Neural progenitor cell (in vitro differentiated cells): ENCODE data around the gene SMIM11. TPM values are rescaled to one million over a fixed set of nuclear protein-coding genes. Genes with fewer than 3 reads are reported as not detected.
"Not testable (repeated sequence)": the region's sequence is repeated elsewhere in the genome, so short reads cannot be mapped to it uniquely, and the experiment has no call there.

Source experiments
- DNase-seq: peaks from one replicate; pipeline ENCODE4 v3.0.0-alpha.2; 2016; ENCODE audit warnings: low spot score
- H2AFZ ChIP-seq: fragments of 200-600 bp; sonication (generic); replicated peaks from 2 replicates; pipeline ENCODE4 v1.6.1; 2016; ENCODE audit warnings: antibody characterized with exemption
- H3F3A ChIP-seq: fragments of 200-600 bp; sonication (generic); 2 replicates; pipeline ENCODE4 v1.6.1; 2016; ENCODE audit warnings: antibody characterized with exemption, low read depth
- H3K27ac ChIP-seq: fragments of 200-600 bp; sonication (generic); 2 replicates; pipeline ENCODE4 v1.5.1; 2016; ENCODE audit warnings: mild to moderate bottlenecking
- H3K27me3 ChIP-seq: fragments of 200-600 bp; sonication (generic); 2 replicates; pipeline ENCODE4 v1.6.1; 2016; ENCODE audit warnings: mild to moderate bottlenecking, moderate library complexity
- H3K36me3 ChIP-seq: fragments of 200-600 bp; sonication (generic); 2 replicates; pipeline ENCODE4 v1.5.1; 2016
- H3K4me1 ChIP-seq: fragments of 200-600 bp; sonication (generic); 2 replicates; pipeline ENCODE4 v1.6.1; 2016; ENCODE audit warnings: mixed run types
- H3K4me2 ChIP-seq: fragments of 200-600 bp; sonication (generic); 2 replicates; pipeline ENCODE4 v1.6.1; 2016
- H3K4me3 ChIP-seq: fragments of 200-600 bp; sonication (generic); 2 replicates; pipeline ENCODE4 v1.5.1; 2016
- H3K79me2 ChIP-seq: fragments of 200-600 bp; sonication (generic); 2 replicates; pipeline ENCODE4 v1.6.1; 2016; ENCODE audit warnings: low read depth
- H3K9ac ChIP-seq: fragments of 200-600 bp; sonication (generic); 2 replicates; pipeline ENCODE4 v1.6.1; 2016
- H3K9me3 ChIP-seq: fragments of 200-600 bp; sonication (generic); 2 replicates; pipeline ENCODE4 v1.5.1; 2016; ENCODE audit warnings: low read depth
- H4K20me1 ChIP-seq: fragments of 200-600 bp; sonication (generic); 2 replicates; pipeline ENCODE4 v1.6.1; 2016; ENCODE audit warnings: low read depth
- H3K27ac Mint-ChIP-seq: 3 replicates; pipeline ENCODE4 v1.8.0; 2021; ENCODE audit warnings: mixed read lengths
- H3K27me3 Mint-ChIP-seq: 2 replicates; pipeline ENCODE4 v1.8.0; 2022; ENCODE audit warnings: low read depth, mild to moderate bottlenecking, inconsistent platforms, moderate library complexity, mixed read lengths; ENCODE audit not compliant: insufficient read depth
- H3K36me3 Mint-ChIP-seq: 3 replicates; pipeline ENCODE4 v1.8.0; 2021; ENCODE audit warnings: mixed read lengths
- H3K4me1 Mint-ChIP-seq: 3 replicates; pipeline ENCODE4 v1.8.0; 2021; ENCODE audit warnings: mixed read lengths
- H3K4me3 Mint-ChIP-seq: 3 replicates; pipeline ENCODE4 v1.8.0; 2021; ENCODE audit warnings: mild to moderate bottlenecking, moderate library complexity, mixed read lengths
- H3K9me3 Mint-ChIP-seq: 3 replicates; pipeline ENCODE4 v1.8.0; 2020; ENCODE audit warnings: mixed read lengths
- CTCF ChIP-seq: fragments of 200-600 bp; sonication (generic); IDR thresholded peaks from 2 replicates; pipeline ENCODE4 v1.5.1; 2017; ENCODE audit warnings: antibody characterized with exemption, mild to moderate bottlenecking
- EZH2 ChIP-seq: fragments of 200-600 bp; sonication (generic); IDR thresholded peaks from 2 replicates; pipeline ENCODE4 v1.6.1; 2017; ENCODE audit warnings: antibody characterized with exemption, mild to moderate bottlenecking, moderate library complexity
- EZH2phosphoT487 ChIP-seq: fragments of 200-600 bp; sonication (generic); IDR thresholded peaks from 2 replicates; pipeline ENCODE4 v1.6.1; 2017; ENCODE audit warnings: antibody characterized with exemption
- total RNA-seq: library from RNA; depleted of rRNA; stranded (reverse); fragments of >200 nt; gene quantifications from 2 replicates; pipeline ENCODE4 v1.2.3, GENCODE V29; 2015; ENCODE audit warnings: low replicate concordance

The SMIM11 gene
- total RNA-seq, 1 donor from 2014 or later = 4.8 TPM

- H3K9ac ChIP-seq = no peak overlapping the region
- no peaks in the 10 kb centered on the region for H3K9me3 ChIP-seq
- Mint-ChIP-seq H3K27ac (no peak overlapping the region), H3K27me3 (peaks cover 2% of the 10 kb centered on the region), H3K4me3 (no peak overlapping the region), H3K9me3 (no peaks in the 10 kb centered on the region), H3K4me1 (peaks cover 16% of the 10 kb centered on the region), H3K36me3 (no peaks in the 10 kb centered on the region)
- H3K27ac ChIP-seq = no peak overlapping the region
- DNase-seq = no peak
- TF ChIP-seq EZH2phosphoT487 (no peak), EZH2 (no peak), CTCF (no peak)
- no peaks in the 10 kb centered on the region for H3K36me3 ChIP-seq
- H3K4me2 ChIP-seq = no peak overlapping the region
- no peaks in the 10 kb centered on the region for H4K20me1 ChIP-seq
- H3F3A ChIP-seq = peaks cover 16% of the 10 kb centered on the region
- H3K4me1 ChIP-seq = peaks cover 22% of the 10 kb centered on the region
- H2AFZ ChIP-seq = no peak overlapping the region
- H3K79me2 ChIP-seq = no peaks in the 10 kb centered on the region
- no peak overlapping the region for H3K4me3 ChIP-seq
- no peaks in the 10 kb centered on the region for H3K27me3 ChIP-seq
Measured at GRCh38 chr21:34369741-34370140, 5.6 kb upstream of the SMIM11 start.

- Histone ChIP-seq H4K20me1 (no peaks in the 10 kb centered on the region), H2AFZ (no peak overlapping the region), H3K79me2 (no peaks in the 10 kb centered on the region), H3K4me1 (peaks cover 5% of the 10 kb centered on the region), H3K4me2 (no peak overlapping the region), H3K9me3 (no peaks in the 10 kb centered on the region), H3K36me3 (no peaks in the 10 kb centered on the region), H3K9ac (no peak overlapping the region), H3K4me3 (no peak overlapping the region), H3F3A (no peaks in the 10 kb centered on the region), H3K27me3 (no peaks in the 10 kb centered on the region), H3K27ac (no peak overlapping the region)
- Mint-ChIP-seq H3K4me3 (no peak overlapping the region), H3K27ac (no peak overlapping the region), H3K9me3 (no peaks in the 10 kb centered on the region), H3K36me3 (no peaks in the 10 kb centered on the region), H3K4me1 (peaks cover 7% of the 10 kb centered on the region), H3K27me3 (peaks cover 2% of the 10 kb centered on the region)
- no peak for TF ChIP-seq EZH2
- TF ChIP-seq CTCF = no peak
- TF ChIP-seq EZH2phosphoT487 = no peak
- no peak for DNase-seq
Measured at GRCh38 chr21:34372321-34372720, 3.0 kb upstream of the SMIM11 start.

GRCh38 chr21:34374462-34374861, 845 bp upstream of the SMIM11 start:
- not testable (repeated sequence) for H3K27ac Mint-ChIP-seq, H3K9me3 Mint-ChIP-seq, H3K9ac ChIP-seq, H3K4me3 ChIP-seq, H3K4me3 Mint-ChIP-seq, H4K20me1 ChIP-seq, H3K36me3 Mint-ChIP-seq, H3K27ac ChIP-seq, H3K27me3 Mint-ChIP-seq, H2AFZ ChIP-seq, H3F3A ChIP-seq, H3K79me2 ChIP-seq, H3K4me1 Mint-ChIP-seq, H3K4me1 ChIP-seq, H3K4me2 ChIP-seq, H3K27me3 ChIP-seq, H3K9me3 ChIP-seq, DNase-seq, H3K36me3 ChIP-seq

GRCh38 chr21:34375619-34375972, 289 bp downstream of the SMIM11 start:
- not testable (repeated sequence) for H3K27ac ChIP-seq

GRCh38 chr21:34383138-34383537, 7.8 kb downstream of the SMIM11 start:
- not testable (repeated sequence) for H3K27me3 Mint-ChIP-seq, H3K4me3 Mint-ChIP-seq, H3K9me3 ChIP-seq, H3K36me3 Mint-ChIP-seq, H3K4me2 ChIP-seq, H3K79me2 ChIP-seq, DNase-seq, H3K9me3 Mint-ChIP-seq, H3K36me3 ChIP-seq, H3K4me1 ChIP-seq, H3K4me1 Mint-ChIP-seq, H4K20me1 ChIP-seq, H3K27ac ChIP-seq, H3K4me3 ChIP-seq, H3F3A ChIP-seq, H3K27ac Mint-ChIP-seq, H2AFZ ChIP-seq, H3K27me3 ChIP-seq, H3K9ac ChIP-seq

More at GRCh38 chr21:34375619-34375972, 289 bp downstream of the SMIM11 start:
- H3F3A ChIP-seq, H3K4me3 Mint-ChIP-seq, H3K9me3 ChIP-seq, H4K20me1 ChIP-seq, H3K4me1 Mint-ChIP-seq, H3K79me2 ChIP-seq, H3K9me3 Mint-ChIP-seq, H3K27me3 Mint-ChIP-seq, H3K36me3 ChIP-seq, H3K27me3 ChIP-seq, H3K9ac ChIP-seq, DNase-seq, H2AFZ ChIP-seq, H3K4me1 ChIP-seq, H3K27ac Mint-ChIP-seq, H3K4me2 ChIP-seq, H3K4me3 ChIP-seq, H3K36me3 Mint-ChIP-seq: not testable (repeated sequence)

GRCh38 chr21:34383724-34384415, 8.6 kb downstream of the SMIM11 start:
- H3F3A ChIP-seq, H4K20me1 ChIP-seq, H3K4me1 Mint-ChIP-seq, H3K79me2 ChIP-seq, H3K9me3 ChIP-seq, H3K27ac ChIP-seq, H3K9ac ChIP-seq, H3K36me3 Mint-ChIP-seq, H3K27ac Mint-ChIP-seq, H3K27me3 ChIP-seq, H3K4me2 ChIP-seq, H3K4me3 Mint-ChIP-seq, H3K4me3 ChIP-seq, DNase-seq, H3K27me3 Mint-ChIP-seq, H3K9me3 Mint-ChIP-seq, H3K4me1 ChIP-seq, H3K36me3 ChIP-seq, H2AFZ ChIP-seq: not testable (repeated sequence)
